BJ (cell line): ENCODE measurements around the gene FAM168B. TPM values are rescaled to one million over a fixed set of nuclear protein-coding genes. Genes with fewer than 3 reads are reported as not detected.

ENCODE experiments used
- CTCF ChIA-PET: fragments of 350-600 bp; formaldehyde crosslinking; extraction: SDS; loops from one replicate; lab custom pipeline; 2021; ENCODE audit warnings: antibody characterized with exemption, inconsistent platforms; lab: Yijun Ruan, JAX
- POLR2A ChIA-PET: fragments of 300-600 bp; sonication (Branson Sonifier 250); formaldehyde crosslinking; extraction: SDS; loops from one replicate; lab custom pipeline; 2021; ENCODE audit warnings: antibody characterized with exemption; lab: Charles Lee
- DNase-seq: peaks from one replicate; pipeline ENCODE4 v3.0.0-alpha.2; 2011; ENCODE audit warnings: low read depth
- H3K27me3 ChIP-seq: 2 replicates; pipeline ENCODE4 v1.6.0; 2011; ENCODE audit warnings: low read length; ENCODE audit not compliant: control insufficient read depth, insufficient read depth
- H3K36me3 ChIP-seq: 2 replicates; pipeline ENCODE4 v1.5.1; 2011; ENCODE audit warnings: low read length; ENCODE audit not compliant: control insufficient read depth, insufficient read depth
- H3K4me3 ChIP-seq: 2 replicates; pipeline ENCODE4 v1.5.1; 2011; ENCODE audit warnings: low read depth, mild to moderate bottlenecking, control low read depth, low read length
- CTCF ChIP-seq: IDR thresholded peaks from 2 replicates; pipeline ENCODE4 v1.5.1; 2011; ENCODE audit warnings: low read depth, mild to moderate bottlenecking, control low read depth, inconsistent platforms, low read length, moderate library complexity; ENCODE audit not compliant: insufficient read depth
- polyA plus RNA-seq: library from polyadenylated mRNA; depleted of rRNA; stranded (reverse); fragments of >200 nt; gene quantifications from 2 replicates; pipeline ENCODE4 v1.2.3, GENCODE V29; 2011

Gene FAM168B
- polyA plus RNA-seq, 1 experiment, result 85.6 TPM

DNA sequence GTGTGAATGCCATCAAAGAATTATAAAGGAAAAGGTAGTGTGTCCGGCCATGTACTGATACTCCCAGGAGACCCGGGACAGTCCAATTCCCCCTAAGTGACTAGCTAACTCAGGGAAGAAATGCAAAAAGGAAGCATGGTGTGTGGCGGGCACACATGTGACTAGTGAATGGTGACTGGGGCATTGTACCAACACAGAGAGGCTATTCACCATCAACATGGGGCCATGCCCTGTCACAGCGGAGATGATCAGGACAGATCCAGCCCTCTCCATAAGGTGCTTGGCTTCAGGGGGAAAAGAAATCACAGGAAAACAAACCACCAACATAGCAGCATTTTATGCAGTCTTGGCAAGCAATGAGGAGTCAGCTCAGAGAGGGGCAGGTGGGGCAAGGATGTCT is 34.3 kb downstream of the FAM168B start:
- CTCF ChIA-PET, result interaction anchor here (1.5 kb wide), 1 partner anchor 12 kb away, joined by 3 read pairs; no protein-coding TSS in a partner anchor
- H3K4me3 ChIP-seq, result no peak overlapping the region
- DNase-seq, result no peak
- peaks cover 15% of the 10 kb centered on the region for H3K36me3 ChIP-seq
- TF ChIP-seq CTCF, result no peak
- H3K27me3 ChIP-seq, result no peaks in the 10 kb centered on the region
- POLR2A ChIA-PET, result no interaction called here

- TF ChIP-seq CTCF, result no peak
- H3K4me3 ChIP-seq, result no peak overlapping the region
- DNase-seq, result no peak
- no peaks in the 10 kb centered on the region for H3K27me3 ChIP-seq
- CTCF ChIA-PET, result interaction anchor here (0.9 to 1.5 kb wide), 2 partner anchors 13 to 57 kb away, joined by 3 to 4 read pairs; no protein-coding TSS in a partner anchor
- peaks cover 18% of the 10 kb centered on the region for H3K36me3 ChIP-seq
- POLR2A ChIA-PET, result no interaction called here
Measured at GRCh38 chr2:131058214-131058843, 34.9 kb downstream of the FAM168B start.

DNA sequence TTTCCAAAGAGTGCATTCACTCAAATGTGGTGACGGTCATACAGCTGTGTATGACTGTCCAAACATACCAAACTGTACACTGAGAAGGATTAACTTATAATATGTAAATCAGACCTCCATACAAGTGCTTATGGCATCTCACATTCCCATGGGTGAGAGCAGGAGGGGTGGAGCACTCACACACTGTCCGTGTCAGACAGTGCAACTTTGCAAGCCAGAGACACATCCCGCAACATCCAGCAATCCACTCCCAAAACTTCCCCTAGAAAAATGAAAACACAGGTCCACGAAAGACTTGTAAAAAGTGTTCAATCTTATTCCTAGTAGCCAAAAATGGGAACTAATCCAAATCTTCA is 36.4 kb downstream of the FAM168B start:
- TF ChIP-seq CTCF, result no peak
- POLR2A ChIA-PET, result no interaction called here
- CTCF ChIA-PET, result no interaction called here
- no peaks in the 10 kb centered on the region for H3K27me3 ChIP-seq
- peaks cover 25% of the 10 kb centered on the region for H3K36me3 ChIP-seq
- no peak overlapping the region for H3K4me3 ChIP-seq
- DNase-seq, result no peak

DNA sequence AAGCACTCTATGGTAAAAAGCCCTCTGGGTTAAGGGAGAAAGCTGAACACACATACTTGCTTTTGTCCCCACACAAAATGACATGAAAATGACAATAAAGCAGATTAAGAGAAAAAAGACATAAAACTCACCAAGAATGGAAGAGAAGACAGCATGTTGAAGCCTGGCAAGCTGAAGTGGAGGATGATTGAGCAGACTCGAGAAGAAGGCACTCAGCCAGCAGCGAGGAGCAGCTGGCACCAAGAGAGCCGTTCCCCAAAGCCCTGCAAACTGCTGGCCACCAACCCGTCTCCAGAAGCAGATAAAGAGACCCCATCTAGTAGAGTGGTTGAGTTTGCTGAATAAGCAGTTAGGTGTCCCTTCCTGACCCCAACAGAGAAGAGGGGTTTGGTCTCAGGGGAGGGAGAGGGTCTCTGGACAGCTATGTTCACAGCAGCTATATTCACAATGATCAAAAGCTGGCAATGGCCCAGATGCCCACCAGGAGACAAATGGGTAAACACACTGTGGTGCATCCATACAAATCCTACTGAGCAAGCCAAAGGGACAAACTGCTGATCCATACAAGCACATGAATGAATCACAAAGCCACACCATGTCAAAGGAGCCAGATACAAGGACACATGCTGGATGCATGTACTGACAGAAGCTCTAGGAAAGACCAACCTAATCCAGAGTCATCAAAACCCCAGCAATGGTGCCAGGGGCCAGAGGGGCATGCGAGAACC is 36.9 kb downstream of the FAM168B start:
- no peak for TF ChIP-seq CTCF
- CTCF ChIA-PET, result no interaction called here
- Histone ChIP-seq H3K4me3 (no peak overlapping the region), H3K36me3 (peaks cover 26% of the 10 kb centered on the region), H3K27me3 (no peaks in the 10 kb centered on the region)
- POLR2A ChIA-PET, result no interaction called here
- DNase-seq, result no peak

DNA sequence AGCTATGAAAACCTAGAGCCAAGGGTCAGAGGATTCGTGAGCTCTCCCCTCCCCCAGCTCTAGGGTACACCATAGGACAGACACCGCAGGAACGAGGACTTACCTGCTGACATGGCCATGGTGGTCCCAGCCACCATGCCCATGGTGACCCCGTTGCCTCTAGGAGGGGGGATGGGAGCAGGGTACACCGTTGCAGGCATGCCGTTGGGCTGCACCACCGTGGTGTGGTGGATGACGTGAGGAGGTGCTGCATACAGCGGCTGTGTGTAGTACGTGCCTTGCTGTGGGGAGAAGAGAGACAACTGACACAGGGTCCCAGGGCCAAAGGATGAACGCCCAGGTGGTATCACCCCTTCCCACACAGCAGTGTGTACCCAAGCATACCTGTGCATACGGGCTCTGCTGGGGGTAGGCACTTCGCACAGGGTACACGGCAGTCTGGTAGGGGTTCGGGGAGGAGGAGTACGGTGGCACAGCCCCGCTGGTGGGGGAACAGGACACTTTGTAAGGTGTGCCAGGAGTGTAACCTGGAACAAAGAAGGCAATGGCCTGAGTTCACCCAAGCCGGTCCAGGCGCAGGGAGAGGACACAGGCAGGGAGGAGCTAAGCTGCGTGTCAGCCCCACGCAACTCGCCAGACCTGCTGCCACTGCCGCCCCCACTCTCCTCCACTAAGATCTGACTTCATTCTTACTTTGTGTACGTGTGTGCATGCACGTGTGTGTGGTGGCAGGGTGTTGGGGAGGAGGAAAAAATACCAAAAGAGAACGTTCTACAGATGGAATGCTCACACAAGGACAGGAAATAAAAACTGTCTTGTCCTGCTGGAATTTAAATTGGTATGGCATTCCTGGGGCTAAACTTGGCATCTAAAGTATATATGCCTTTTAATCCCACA is 37.8 kb downstream of the FAM168B start:
- TF ChIP-seq CTCF, result no peak
- Histone ChIP-seq H3K36me3 (peaks cover 31% of the 10 kb centered on the region), H3K4me3 (no peak overlapping the region), H3K27me3 (no peaks in the 10 kb centered on the region)
- POLR2A ChIA-PET, result no interaction called here
- peak; percentile 83 for DNase-seq
- CTCF ChIA-PET, result no interaction called here
